Measurements from ENCODE around the gene FBXO34. TPM values are rescaled to one million over a fixed set of nuclear protein-coding genes. Genes with fewer than 3 reads are reported as not detected.

The FBXO34 gene
- total RNA-seq, result 16.7 and 21.7 TPM in 2 replicates

GRCh38 chr14:55270832-55271571, at the start of gene FBXO34:
TSS of gene FBXO34 (plus strand) at chr14:55271421. CDS start at chr14:55350391, 78,970 bp downstream.

Other genes with a start within 250 kb of the FBXO34 start
- gene WDHD1, start 244.3 kb upstream of the FBXO34 start, total RNA-seq, result 8.4 and 14.5 TPM in 2 replicates
- gene SOCS4, start 244.2 kb upstream of the FBXO34 start, total RNA-seq, result 11.3 and 25.0 TPM in 2 replicates
- gene MAPK1IP1L, start 219.8 kb upstream of the FBXO34 start, total RNA-seq, result 11.7 and 23.5 TPM in 2 replicates
- 52.8 and 122 TPM in 2 replicates for gene LGALS3, start 142.2 kb upstream of the FBXO34 start, total RNA-seq
- gene DLGAP5, start 79.8 kb upstream of the FBXO34 start, total RNA-seq, result 19.0 and 39.0 TPM in 2 replicates
- 9.4 and 15.5 TPM in 2 replicates for gene ATG14, start 140.4 kb downstream of the FBXO34 start, total RNA-seq
- gene TBPL2, start 169.2 kb downstream of the FBXO34 start, total RNA-seq, result not detected in 2 replicates